OCI-LY3 (cell line): ENCODE data around the gene SHTN1.

Source experiments
- H2AFZ ChIP-seq: fragments of 200-600, 300-600 bp; shearing (Covaris generic); 2 replicates; pipeline ENCODE4 v1.6.0; 2014; ENCODE audit warnings: antibody characterized with exemption, low read depth, low read length
- H3K27ac ChIP-seq: fragments of 200-600, 300-600 bp; sonication (generic); 2 replicates; pipeline ENCODE4 v1.5.1; 2014; ENCODE audit warnings: mild to moderate bottlenecking, low read length, moderate library complexity, mixed read lengths
- H3K27me3 ChIP-seq: fragments of 200-600, 300-600 bp; sonication (generic); 2 replicates; pipeline ENCODE4 v1.6.1; 2014; ENCODE audit warnings: low read depth, low read length, mixed read lengths
- H3K36me3 ChIP-seq: fragments of 200-600, 300-600 bp; sonication (generic); replicated peaks from 2 replicates; pipeline ENCODE3; 2014; ENCODE audit warnings: low read depth, low read length, mixed read lengths
- H3K4me1 ChIP-seq: fragments of 300-600, 200-600 bp; sonication (generic); 2 replicates; pipeline ENCODE4 v1.6.1; 2014; ENCODE audit warnings: low read length, mixed read lengths
- H3K4me2 ChIP-seq: fragments of 200-600, 300-600 bp; sonication (generic); 2 replicates; pipeline ENCODE4 v1.6.1; 2014; ENCODE audit warnings: low read length, mixed read lengths
- H3K4me3 ChIP-seq: fragments of 300-600, 200-600 bp; sonication (generic); 2 replicates; pipeline ENCODE4 v1.5.1; 2014; ENCODE audit warnings: antibody characterized with exemption, mild to moderate bottlenecking, low read length, moderate library complexity
- H3K79me2 ChIP-seq: fragments of 300-600, 200-600 bp; shearing (Covaris generic); 2 replicates; pipeline ENCODE4 v1.6.1; 2014; ENCODE audit warnings: mild to moderate bottlenecking, low read length, mixed read lengths
- H3K9ac ChIP-seq: fragments of 300-600, 200-600 bp; shearing (Covaris generic); 2 replicates; pipeline ENCODE4 v1.6.0; 2014; ENCODE audit warnings: mild to moderate bottlenecking, low read length, moderate library complexity
- H3K9me3 ChIP-seq: fragments of 200-600, 300-600 bp; shearing (Covaris generic); 2 replicates; pipeline ENCODE4 v1.6.1; 2014; ENCODE audit warnings: low read length, mixed read lengths; ENCODE audit not compliant: insufficient read depth
- H4K20me1 ChIP-seq: fragments of 200-600, 300-600 bp; sonication (generic); 2 replicates; pipeline ENCODE4 v1.6.1; 2016; ENCODE audit warnings: low read length, mixed read lengths; ENCODE audit not compliant: insufficient read depth
- CTCF ChIP-seq: fragments of 200-600, 300-600 bp; sonication (generic); IDR thresholded peaks from 2 replicates; pipeline ENCODE4 v1.5.1; 2014; ENCODE audit warnings: antibody characterized with exemption, low read length, low read depth
- EZH2phosphoT487 ChIP-seq: fragments of 200-600 bp; shearing (Covaris generic); IDR thresholded peaks from 2 replicates; pipeline ENCODE4 v1.6.1; 2018; ENCODE audit warnings: antibody characterized with exemption, mixed run types, low read depth

Gene SHTN1

DNA sequence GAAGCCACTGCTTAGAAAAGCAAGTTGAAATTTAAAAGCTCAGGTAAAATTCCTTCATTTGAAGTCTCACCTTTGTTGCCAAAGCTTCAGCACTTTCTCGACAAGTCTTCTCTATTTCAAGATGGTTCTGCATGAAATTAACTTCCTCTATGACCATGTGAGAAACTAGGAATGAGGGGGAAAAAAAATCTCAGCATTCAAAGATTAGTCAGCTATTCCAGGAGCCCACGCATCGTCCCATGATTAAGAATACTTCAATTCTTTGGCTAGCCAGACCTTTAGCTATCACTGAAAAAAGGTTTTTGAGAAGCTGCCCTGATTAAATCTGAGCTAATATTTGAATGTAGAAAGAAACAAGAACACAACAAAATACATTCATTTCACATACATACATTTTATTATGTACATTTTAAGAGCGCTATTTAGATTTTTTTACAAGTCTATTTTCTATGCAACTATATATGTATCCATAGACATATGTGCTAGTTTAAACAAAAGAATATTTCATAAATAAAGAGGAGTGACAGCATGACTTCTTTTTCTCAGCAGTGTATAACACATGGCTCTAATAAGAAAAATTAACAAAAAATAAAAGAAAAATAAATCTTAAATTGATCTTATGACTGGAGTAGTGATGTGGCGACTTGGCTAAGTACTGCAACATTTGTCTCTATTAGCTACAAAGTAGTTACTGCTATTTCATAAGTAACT lies 44.8 kb downstream of the SHTN1 start:
- Histone ChIP-seq H3K36me3 (no peaks in the 10 kb centered on the region), H3K4me1 (no peaks in the 10 kb centered on the region), H3K4me3 (no peak overlapping the region), H3K9ac (no peak overlapping the region), H2AFZ (no peak overlapping the region), H4K20me1 (no peaks in the 10 kb centered on the region), H3K79me2 (no peaks in the 10 kb centered on the region), H3K9me3 (no peaks in the 10 kb centered on the region), H3K4me2 (no peak overlapping the region), H3K27ac (no peak overlapping the region), H3K27me3 (no peaks in the 10 kb centered on the region)
- TF ChIP-seq CTCF = no peak
- no peak for TF ChIP-seq EZH2phosphoT487

DNA sequence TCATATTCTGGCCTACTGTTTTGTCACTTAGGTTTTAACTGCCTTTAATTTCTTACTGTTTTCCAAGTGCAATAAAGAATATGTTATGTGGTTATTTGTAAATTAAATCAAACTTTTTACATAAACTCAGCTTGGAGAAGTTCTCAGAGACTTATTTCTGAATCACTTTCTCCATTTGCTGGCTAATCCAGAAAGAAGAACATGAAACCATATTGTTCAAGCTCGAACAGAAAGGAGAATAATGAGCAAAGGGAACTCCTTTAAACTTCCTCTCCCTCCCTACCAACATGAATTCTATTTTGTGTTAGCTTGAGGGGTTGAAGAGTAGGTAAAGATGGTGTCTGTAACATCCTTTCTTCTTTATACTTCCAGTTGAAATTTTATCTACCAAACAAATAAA lies 52.3 kb downstream of the SHTN1 start:
- no peaks in the 10 kb centered on the region for H3K36me3 ChIP-seq
- H3K79me2 ChIP-seq = no peaks in the 10 kb centered on the region
- H4K20me1 ChIP-seq = no peaks in the 10 kb centered on the region
- no peak overlapping the region for H3K4me3 ChIP-seq
- H3K27me3 ChIP-seq = no peaks in the 10 kb centered on the region
- H3K4me2 ChIP-seq = peak overlapping the region; percentile 28; the same call in 1 of the 2 replicates
- H3K9me3 ChIP-seq = no peaks in the 10 kb centered on the region
- H2AFZ ChIP-seq = no peak overlapping the region
- no peak overlapping the region for H3K9ac ChIP-seq
- peaks cover 24% of the 10 kb centered on the region for H3K4me1 ChIP-seq
- H3K27ac ChIP-seq = no peak overlapping the region
- TF ChIP-seq EZH2phosphoT487 (no peak), CTCF (no peak)

DNA sequence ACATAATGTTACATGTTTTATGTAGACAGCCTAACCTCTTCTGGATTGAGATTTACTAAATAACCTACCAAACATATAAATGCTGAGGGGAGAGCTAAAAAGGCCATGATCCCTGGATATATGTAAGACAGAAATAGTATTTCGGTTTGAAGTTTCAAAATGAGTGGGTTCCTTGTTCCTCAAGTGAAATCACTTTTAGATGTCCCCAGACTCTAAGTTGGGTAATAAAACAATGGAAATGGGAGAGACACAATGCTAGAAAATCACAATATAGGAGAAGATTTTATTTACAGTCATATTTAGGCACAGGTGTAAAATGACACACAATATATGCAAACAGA lies 56.5 kb downstream of the SHTN1 start:
- no peaks in the 10 kb centered on the region for H3K79me2 ChIP-seq
- peak overlapping the region; percentile 15; the same call in 1 of the 2 replicates for H3K4me3 ChIP-seq
- H3K4me2 ChIP-seq = peak overlapping the region; percentile 49
- H3K36me3 ChIP-seq = no peaks in the 10 kb centered on the region
- H3K4me1 ChIP-seq = peaks cover 33% of the 10 kb centered on the region
- TF ChIP-seq CTCF = no peak
- TF ChIP-seq EZH2phosphoT487 = no peak
- no peak overlapping the region for H2AFZ ChIP-seq
- H3K9ac ChIP-seq = no peak overlapping the region
- peak overlapping the region; percentile 66 for H3K27ac ChIP-seq
- H4K20me1 ChIP-seq = no peaks in the 10 kb centered on the region
- no peaks in the 10 kb centered on the region for H3K9me3 ChIP-seq
- no peaks in the 10 kb centered on the region for H3K27me3 ChIP-seq

- Histone ChIP-seq H3K9ac (no peak overlapping the region), H3K36me3 (no peaks in the 10 kb centered on the region), H3K4me1 (peaks cover 31% of the 10 kb centered on the region), H3K9me3 (no peaks in the 10 kb centered on the region), H2AFZ (no peak overlapping the region), H3K27ac (peak overlapping the region; percentile 66), H3K4me2 (peak overlapping the region; percentile 49), H3K27me3 (no peaks in the 10 kb centered on the region), H3K4me3 (peak overlapping the region; percentile 15; the same call in 1 of the 2 replicates), H4K20me1 (no peaks in the 10 kb centered on the region), H3K79me2 (no peaks in the 10 kb centered on the region)
- TF ChIP-seq CTCF (no peak), EZH2phosphoT487 (no peak)
These were observed 57.0 kb downstream of the SHTN1 start for GRCh38 chr10:116947841-116948529.
